Liver (tissue), 9 donors: Measurements from ENCODE around the gene TTLL13. TPM values are rescaled to one million over a fixed set of nuclear protein-coding genes. Genes with fewer than 3 reads are reported as not detected.
"Not testable (repeated sequence)": the region's sequence is repeated elsewhere in the genome, so short reads cannot be mapped to it uniquely, and the experiment has no call there.

ENCODE experiments used
- DNase-seq: peaks from one replicate; pipeline ENCODE4 v3.0.0-alpha.2; 2017; ENCODE audit warnings: low spot score
- H3K27ac ChIP-seq, 2 donors: one replicate each; pipeline ENCODE4 v1.7.0; 2013; ENCODE audit warnings: inconsistent platforms in 2 of 2, low read length in 2 of 2, control low read depth in 1 of 2, low read depth in 1 of 2, mild to moderate bottlenecking in 1 of 2
- H3K27me3 ChIP-seq, 4 donors: one replicate each; pipeline versions ENCODE4 v1.6.1 to v1.7.0; 2013; ENCODE audit warnings: low read length in 3 of 4, inconsistent platforms in 1 of 4, mild to moderate bottlenecking in 1 of 4, moderate library complexity in 1 of 4; ENCODE audit not compliant: control insufficient read depth in 4 of 4, insufficient read depth in 4 of 4
- H3K36me3 ChIP-seq, 4 donors: one replicate each; pipeline versions ENCODE4 v1.6.1 to v1.7.0; 2013; ENCODE audit warnings: low read length in 3 of 4, mild to moderate bottlenecking in 3 of 4, low read depth in 1 of 4, moderate library complexity in 1 of 4; ENCODE audit not compliant: control insufficient read depth in 4 of 4, insufficient read depth in 3 of 4
- H3K4me1 ChIP-seq, 4 donors: one replicate each; pipeline versions ENCODE4 v1.6.1 to v1.7.0; 2013; ENCODE audit warnings: low read length in 3 of 4, mild to moderate bottlenecking in 3 of 4, moderate library complexity in 1 of 4; ENCODE audit not compliant: control insufficient read depth in 4 of 4, insufficient read depth in 4 of 4
- H3K4me3 ChIP-seq, 3 donors: one replicate each; pipeline versions ENCODE4 v1.6.1 to v1.7.0; 2013; ENCODE audit warnings: low read length in 3 of 3, control low read depth in 1 of 3, low read depth in 1 of 3, mild to moderate bottlenecking in 1 of 3
- H3K9ac ChIP-seq, 2 donors: one replicate each; pipeline ENCODE4 v1.7.0; 2013; ENCODE audit warnings: low read length in 2 of 2, mild to moderate bottlenecking in 2 of 2, moderate library complexity in 2 of 2, control low read depth in 1 of 2, low read depth in 1 of 2
- H3K9me3 ChIP-seq, 4 donors: one replicate each; pipeline versions ENCODE4 v1.6.1 to v1.7.0; 2013; ENCODE audit warnings: low read length in 3 of 4; ENCODE audit not compliant: control insufficient read depth in 4 of 4
- CTCF ChIP-seq: fragments of 150-350 bp; IDR thresholded peaks from 2 replicates; pipeline ENCODE4 v1.5.1; 2017; ENCODE audit warnings: improper control_type of control experiment, low read depth, low read length; ENCODE audit not compliant: missing input control
- FOXA1 ChIP-seq: IDR thresholded peaks from 2 replicates; pipeline ENCODE4 v1.6.1; 2016; ENCODE audit warnings: antibody characterized with exemption
- FOXA2 ChIP-seq: IDR thresholded peaks from 2 replicates; pipeline ENCODE4 v1.6.1; 2016; ENCODE audit warnings: antibody characterized with exemption
- HNF4G ChIP-seq: IDR thresholded peaks from 2 replicates; pipeline ENCODE4 v1.6.1; 2016; ENCODE audit warnings: antibody characterized with exemption
- RAD21 ChIP-seq, 2 donors: IDR thresholded peaks; 2 replicates each; pipeline ENCODE4 v1.6.1; 2016; ENCODE audit warnings: antibody characterized with exemption in 2 of 2, mild to moderate bottlenecking in 2 of 2
- RXRA ChIP-seq, 2 donors: IDR thresholded peaks; 2 replicates each; pipeline ENCODE4 v1.6.1; 2017 to 2018; ENCODE audit warnings: antibody characterized with exemption in 2 of 2, mild to moderate bottlenecking in 1 of 2
- TAF1 ChIP-seq: conservative IDR thresholded peaks from 2 replicates; pipeline ENCODE4 v1.6.1; 2016; ENCODE audit warnings: antibody characterized with exemption, mild to moderate bottlenecking
- WGBS: extraction: QIAGEN DNeasy Blood & Tissue Kit; methylation state at CpG from one replicate; pipeline ENCODE4 v1.1.7; 2013; 5-methylcytosine and 5-hydroxymethylcytosine counted together
- polyA plus RNA-seq, 2 donors: library from polyadenylated mRNA; stranded (reverse) in 1 of 2; unstranded in 1 of 2; fragments of 200-250 nt in 1 of 2; fragments of >200 nt in 1 of 2; fragmentation: Nextera tagmentation in 1 of 2; extraction: Ambion mirVana in 1 of 2; gene quantifications; one replicate each; pipeline versions ENCODE4 v1.2.1 to v1.2.3, GENCODE V29; 2013 to 2015
- total RNA-seq, 2 donors: library from RNA; depleted of rRNA; stranded (reverse); fragments of >200 nt; gene quantifications; one replicate each; pipeline ENCODE4 v1.2.3, GENCODE V29; 2014
- TF ChIP-seq, protein P1 (sequence below): IDR thresholded peaks from 2 replicates; pipeline ENCODE4 v1.6.1; 2016; ENCODE audit warnings: antibody characterized with exemption
- TF ChIP-seq, protein P2 (sequence below): IDR thresholded peaks from 2 replicates; pipeline ENCODE4 v1.6.1; 2016; ENCODE audit warnings: antibody characterized with exemption, mild to moderate bottlenecking
- donor health status: healthy.
- donor health status: healthy.
- donor health status: healthy.
- donor health status: healthy.
- donor health status: healthy.

The TTLL13 gene
- total and polyA plus RNA-seq, 4 donors = 0.08 to 0.17 TPM; not detected in 2

DNA sequence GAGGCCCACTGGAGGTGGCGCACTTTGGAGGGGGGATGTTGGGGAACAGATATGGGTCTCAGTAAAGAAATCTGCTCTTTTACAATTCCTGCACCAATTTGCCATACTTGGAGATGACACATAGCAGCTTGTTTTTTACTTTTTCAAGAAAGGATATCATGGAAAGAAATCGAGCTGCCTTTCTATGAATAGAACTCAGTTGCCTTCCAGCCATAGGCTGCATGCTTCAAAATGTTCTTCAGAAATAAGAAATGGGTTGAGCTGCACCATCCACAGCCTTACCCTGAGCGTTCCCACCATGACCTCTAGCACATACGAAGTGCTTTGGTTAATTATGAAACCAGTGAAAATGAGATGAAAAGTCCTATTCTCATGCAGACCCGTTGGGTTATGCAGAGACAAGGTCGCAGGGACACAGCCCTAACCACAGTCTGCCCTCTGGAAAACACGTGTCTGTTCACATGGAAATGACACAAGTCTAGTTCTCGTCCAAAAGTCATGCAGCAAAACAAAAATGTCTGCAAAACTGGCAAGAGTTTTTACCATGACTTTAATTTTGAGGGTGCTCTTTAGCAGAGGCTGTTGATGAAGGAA is 52.4 kb downstream of the TTLL13 start:
- no peak overlapping the region for H3K9ac ChIP-seq
- H3K4me3 ChIP-seq = no peak overlapping the region
- no peak for TF ChIP-seq RAD21 (IDR thresholded peaks at IDR 0.05)
- TF ChIP-seq, protein P1, sequence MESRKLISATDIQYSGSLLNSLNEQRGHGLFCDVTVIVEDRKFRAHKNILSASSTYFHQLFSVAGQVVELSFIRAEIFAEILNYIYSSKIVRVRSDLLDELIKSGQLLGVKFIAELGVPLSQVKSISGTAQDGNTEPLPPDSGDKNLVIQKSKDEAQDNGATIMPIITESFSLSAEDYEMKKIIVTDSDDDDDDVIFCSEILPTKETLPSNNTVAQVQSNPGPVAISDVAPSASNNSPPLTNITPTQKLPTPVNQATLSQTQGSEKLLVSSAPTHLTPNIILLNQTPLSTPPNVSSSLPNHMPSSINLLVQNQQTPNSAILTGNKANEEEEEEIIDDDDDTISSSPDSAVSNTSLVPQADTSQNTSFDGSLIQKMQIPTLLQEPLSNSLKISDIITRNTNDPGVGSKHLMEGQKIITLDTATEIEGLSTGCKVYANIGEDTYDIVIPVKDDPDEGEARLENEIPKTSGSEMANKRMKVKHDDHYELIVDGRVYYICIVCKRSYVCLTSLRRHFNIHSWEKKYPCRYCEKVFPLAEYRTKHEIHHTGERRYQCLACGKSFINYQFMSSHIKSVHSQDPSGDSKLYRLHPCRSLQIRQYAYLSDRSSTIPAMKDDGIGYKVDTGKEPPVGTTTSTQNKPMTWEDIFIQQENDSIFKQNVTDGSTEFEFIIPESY = no peak
- TF ChIP-seq FOXA1 = no peak
- WGBS = 76% methylated on average over 8 of the region's 8 CpGs
- no peaks in the 10 kb centered on the region for H3K36me3 ChIP-seq
- no peaks in the 10 kb centered on the region for H3K9me3 ChIP-seq
- no peak overlapping the region for H3K27ac ChIP-seq
- DNase-seq = no peak
- H3K4me1 ChIP-seq = no peaks in the 10 kb centered on the region
- no peaks in the 10 kb centered on the region for H3K27me3 ChIP-seq

DNA sequence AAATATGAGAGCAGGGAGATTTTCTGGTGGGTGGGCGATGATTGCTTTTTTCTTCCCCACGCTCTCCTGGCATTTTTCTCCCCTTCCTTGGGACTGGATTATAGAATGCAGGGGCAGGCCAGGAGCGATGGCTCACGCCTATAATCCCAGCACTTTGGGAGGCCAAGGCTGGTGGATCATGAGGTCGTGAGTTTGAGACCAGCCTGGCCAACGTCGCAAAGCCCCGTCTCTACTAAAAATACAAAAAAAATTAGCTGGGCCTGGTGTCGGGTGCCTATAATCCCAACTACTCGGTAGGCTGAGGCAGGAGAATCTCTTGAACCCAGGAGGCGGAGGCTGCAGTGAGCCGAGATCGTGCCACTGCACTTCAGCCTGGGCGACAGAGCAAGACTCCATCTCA is 56.0 kb downstream of the TTLL13 start:
- H3K9ac ChIP-seq, H3K27me3 ChIP-seq, DNase-seq, H3K9me3 ChIP-seq, H3K36me3 ChIP-seq, H3K4me3 ChIP-seq, H3K4me1 ChIP-seq, H3K27ac ChIP-seq: not testable (repeated sequence)
- 96% methylated on average over 14 of the region's 14 CpGs for WGBS

- Histone ChIP-seq H3K36me3 (no peaks in the 10 kb centered on the region), H3K4me3 (no peak overlapping the region), H3K9me3 (no peaks in the 10 kb centered on the region), H3K27me3 (no peaks in the 10 kb centered on the region), H3K9ac (no peak overlapping the region), H3K4me1 (no peaks in the 10 kb centered on the region), H3K27ac (no peak overlapping the region)
- TF ChIP-seq, protein P2, sequence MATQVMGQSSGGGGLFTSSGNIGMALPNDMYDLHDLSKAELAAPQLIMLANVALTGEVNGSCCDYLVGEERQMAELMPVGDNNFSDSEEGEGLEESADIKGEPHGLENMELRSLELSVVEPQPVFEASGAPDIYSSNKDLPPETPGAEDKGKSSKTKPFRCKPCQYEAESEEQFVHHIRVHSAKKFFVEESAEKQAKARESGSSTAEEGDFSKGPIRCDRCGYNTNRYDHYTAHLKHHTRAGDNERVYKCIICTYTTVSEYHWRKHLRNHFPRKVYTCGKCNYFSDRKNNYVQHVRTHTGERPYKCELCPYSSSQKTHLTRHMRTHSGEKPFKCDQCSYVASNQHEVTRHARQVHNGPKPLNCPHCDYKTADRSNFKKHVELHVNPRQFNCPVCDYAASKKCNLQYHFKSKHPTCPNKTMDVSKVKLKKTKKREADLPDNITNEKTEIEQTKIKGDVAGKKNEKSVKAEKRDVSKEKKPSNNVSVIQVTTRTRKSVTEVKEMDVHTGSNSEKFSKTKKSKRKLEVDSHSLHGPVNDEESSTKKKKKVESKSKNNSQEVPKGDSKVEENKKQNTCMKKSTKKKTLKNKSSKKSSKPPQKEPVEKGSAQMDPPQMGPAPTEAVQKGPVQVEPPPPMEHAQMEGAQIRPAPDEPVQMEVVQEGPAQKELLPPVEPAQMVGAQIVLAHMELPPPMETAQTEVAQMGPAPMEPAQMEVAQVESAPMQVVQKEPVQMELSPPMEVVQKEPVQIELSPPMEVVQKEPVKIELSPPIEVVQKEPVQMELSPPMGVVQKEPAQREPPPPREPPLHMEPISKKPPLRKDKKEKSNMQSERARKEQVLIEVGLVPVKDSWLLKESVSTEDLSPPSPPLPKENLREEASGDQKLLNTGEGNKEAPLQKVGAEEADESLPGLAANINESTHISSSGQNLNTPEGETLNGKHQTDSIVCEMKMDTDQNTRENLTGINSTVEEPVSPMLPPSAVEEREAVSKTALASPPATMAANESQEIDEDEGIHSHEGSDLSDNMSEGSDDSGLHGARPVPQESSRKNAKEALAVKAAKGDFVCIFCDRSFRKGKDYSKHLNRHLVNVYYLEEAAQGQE = no peak
- TF ChIP-seq TAF1 = no peak
- TF ChIP-seq FOXA2 = no peak
- TF ChIP-seq HNF4G = no peak
- no peak for DNase-seq
- WGBS = 84% methylated on average over 3 of the region's 3 CpGs
Observed at GRCh38 chr15:90305932-90306331, 56.6 kb downstream of the TTLL13 start.

DNA sequence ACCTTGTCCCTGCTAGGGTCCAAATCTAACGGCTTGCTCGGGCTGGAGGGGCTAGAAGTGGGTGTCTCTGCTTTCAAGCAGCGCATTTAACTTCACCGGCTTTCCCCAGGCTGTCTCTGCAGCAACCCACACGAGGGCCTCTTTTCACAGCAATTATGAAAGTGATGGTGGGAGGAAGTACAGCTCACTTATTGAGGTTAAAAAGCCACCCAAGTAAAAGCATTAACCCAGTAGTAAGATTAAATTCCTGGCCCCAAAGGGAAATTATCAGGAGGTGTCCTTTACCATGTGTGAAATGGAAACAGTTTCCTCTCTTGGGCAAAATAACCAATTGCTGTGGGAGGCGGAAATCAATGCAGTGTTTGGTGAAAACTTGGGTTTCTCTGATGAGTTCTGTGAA is 57.2 kb downstream of the TTLL13 start:
- H3K9ac ChIP-seq = no peak overlapping the region
- H3K9me3 ChIP-seq = no peaks in the 10 kb centered on the region
- no peak for DNase-seq
- H3K36me3 ChIP-seq = no peaks in the 10 kb centered on the region
- no peaks in the 10 kb centered on the region for H3K4me1 ChIP-seq
- no peaks in the 10 kb centered on the region for H3K27me3 ChIP-seq
- H3K27ac ChIP-seq = no peak overlapping the region
- WGBS = 56% methylated on average over 6 of the region's 6 CpGs
- H3K4me3 ChIP-seq = no peak overlapping the region
- TF ChIP-seq, protein P2 = no peak
- no peak for TF ChIP-seq CTCF
- no peak for TF ChIP-seq RXRA (IDR thresholded peaks at IDR 0.05)
- TF ChIP-seq FOXA2 = no peak
